HEK293 (cell line): ENCODE data around the gene CASKIN2.

Source experiments
- GFI1B ChIP-seq: fragments of 450-650 bp; formaldehyde crosslinking; IDR thresholded peaks from 2 replicates; pipeline ENCODE4 v1.5.1; 2016; ENCODE audit warnings: missing biosample characterization, missing genetic modification characterization
- KLF1 ChIP-seq: fragments of 450-650 bp; formaldehyde crosslinking; IDR thresholded peaks from 2 replicates; pipeline ENCODE4 v1.5.1; 2016; ENCODE audit warnings: missing biosample characterization, missing genetic modification characterization
- SETDB1 ChIP-seq: IDR thresholded peaks from one replicate; pipeline ENCODE4 v1.6.1; 2017; ENCODE audit warnings: mild to moderate bottlenecking, low read length, moderate library complexity, mixed read lengths; ENCODE audit not compliant: insufficient read length
- ZBTB7A ChIP-seq: fragments of 450-650 bp; formaldehyde crosslinking; IDR thresholded peaks from 2 replicates; pipeline ENCODE4 v1.5.1; 2016; ENCODE audit warnings: low read depth, missing biosample characterization, missing genetic modification characterization
- ZNF292 ChIP-seq: fragments of 450-650 bp; formaldehyde crosslinking; IDR thresholded peaks from 2 replicates; pipeline ENCODE4 v1.5.1; 2016; ENCODE audit warnings: low read depth, missing biosample characterization, missing genetic modification characterization, borderline replicate concordance
- ZNF433 ChIP-seq: fragments of 450-650 bp; formaldehyde crosslinking; IDR thresholded peaks from 2 replicates; pipeline ENCODE4 v1.5.1; 2016; ENCODE audit warnings: missing biosample characterization, missing genetic modification characterization, low read depth
- ZNF830 ChIP-seq: fragments of 450-650 bp; IDR thresholded peaks from 2 replicates; pipeline ENCODE4 v1.5.0; 2018; ENCODE audit warnings: missing biosample characterization, missing genetic modification characterization, low read depth, mild to moderate bottlenecking, moderate library complexity
- ZSCAN30 ChIP-seq: fragments of 450-650 bp; IDR thresholded peaks from 2 replicates; pipeline ENCODE4 v1.5.1; 2018; ENCODE audit warnings: missing biosample characterization, mild to moderate bottlenecking, missing genetic modification characterization, moderate library complexity
- TF ChIP-seq, protein P1 (sequence below): fragments of 450-650 bp; formaldehyde crosslinking; IDR thresholded peaks from 2 replicates; pipeline ENCODE4 v1.5.1; 2016; ENCODE audit warnings: missing biosample characterization, missing genetic modification characterization
- TF ChIP-seq, protein P2 (sequence below): fragments of 450-650 bp; formaldehyde crosslinking; IDR thresholded peaks from 2 replicates; pipeline ENCODE4 v1.5.1; 2016; ENCODE audit warnings: missing biosample characterization, missing genetic modification characterization
- TF ChIP-seq, protein P3 (sequence below): fragments of 450-650 bp; formaldehyde crosslinking; conservative IDR thresholded peaks from 2 replicates; pipeline ENCODE4 v1.5.1; 2016; ENCODE audit warnings: low read depth, missing biosample characterization, missing genetic modification characterization
- TF ChIP-seq, protein P4 (sequence below): fragments of 450-650 bp; formaldehyde crosslinking; IDR thresholded peaks from 2 replicates; pipeline ENCODE4 v1.5.1; 2016; ENCODE audit warnings: missing biosample characterization, missing genetic modification characterization, low read depth
- TF ChIP-seq, protein P5 (sequence below): fragments of 450-650 bp; formaldehyde crosslinking; IDR thresholded peaks from 2 replicates; pipeline ENCODE4 v1.5.1; 2016; ENCODE audit warnings: missing biosample characterization, missing genetic modification characterization, borderline replicate concordance

DNA sequence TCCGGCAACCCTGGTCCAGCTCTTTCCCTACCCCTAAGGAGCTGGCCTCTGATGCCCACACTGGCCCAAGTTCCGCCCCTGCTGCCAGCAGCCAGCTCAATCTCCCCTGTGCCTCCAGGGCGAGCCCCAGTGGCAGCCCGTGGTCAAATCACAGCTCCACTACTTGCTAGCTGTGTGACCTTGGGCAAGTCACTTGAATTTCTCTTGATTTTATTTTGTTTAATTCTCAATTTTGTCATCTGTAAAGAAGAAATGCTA lies 10.3 kb downstream of the CASKIN2 start:
- TF ChIP-seq, protein P1, sequence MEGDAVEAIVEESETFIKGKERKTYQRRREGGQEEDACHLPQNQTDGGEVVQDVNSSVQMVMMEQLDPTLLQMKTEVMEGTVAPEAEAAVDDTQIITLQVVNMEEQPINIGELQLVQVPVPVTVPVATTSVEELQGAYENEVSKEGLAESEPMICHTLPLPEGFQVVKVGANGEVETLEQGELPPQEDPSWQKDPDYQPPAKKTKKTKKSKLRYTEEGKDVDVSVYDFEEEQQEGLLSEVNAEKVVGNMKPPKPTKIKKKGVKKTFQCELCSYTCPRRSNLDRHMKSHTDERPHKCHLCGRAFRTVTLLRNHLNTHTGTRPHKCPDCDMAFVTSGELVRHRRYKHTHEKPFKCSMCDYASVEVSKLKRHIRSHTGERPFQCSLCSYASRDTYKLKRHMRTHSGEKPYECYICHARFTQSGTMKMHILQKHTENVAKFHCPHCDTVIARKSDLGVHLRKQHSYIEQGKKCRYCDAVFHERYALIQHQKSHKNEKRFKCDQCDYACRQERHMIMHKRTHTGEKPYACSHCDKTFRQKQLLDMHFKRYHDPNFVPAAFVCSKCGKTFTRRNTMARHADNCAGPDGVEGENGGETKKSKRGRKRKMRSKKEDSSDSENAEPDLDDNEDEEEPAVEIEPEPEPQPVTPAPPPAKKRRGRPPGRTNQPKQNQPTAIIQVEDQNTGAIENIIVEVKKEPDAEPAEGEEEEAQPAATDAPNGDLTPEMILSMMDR (tag by site-specific recombination): no peak
- TF ChIP-seq ZBTB7A (tag by site-specific recombination): no peak
- TF ChIP-seq, protein P2, sequence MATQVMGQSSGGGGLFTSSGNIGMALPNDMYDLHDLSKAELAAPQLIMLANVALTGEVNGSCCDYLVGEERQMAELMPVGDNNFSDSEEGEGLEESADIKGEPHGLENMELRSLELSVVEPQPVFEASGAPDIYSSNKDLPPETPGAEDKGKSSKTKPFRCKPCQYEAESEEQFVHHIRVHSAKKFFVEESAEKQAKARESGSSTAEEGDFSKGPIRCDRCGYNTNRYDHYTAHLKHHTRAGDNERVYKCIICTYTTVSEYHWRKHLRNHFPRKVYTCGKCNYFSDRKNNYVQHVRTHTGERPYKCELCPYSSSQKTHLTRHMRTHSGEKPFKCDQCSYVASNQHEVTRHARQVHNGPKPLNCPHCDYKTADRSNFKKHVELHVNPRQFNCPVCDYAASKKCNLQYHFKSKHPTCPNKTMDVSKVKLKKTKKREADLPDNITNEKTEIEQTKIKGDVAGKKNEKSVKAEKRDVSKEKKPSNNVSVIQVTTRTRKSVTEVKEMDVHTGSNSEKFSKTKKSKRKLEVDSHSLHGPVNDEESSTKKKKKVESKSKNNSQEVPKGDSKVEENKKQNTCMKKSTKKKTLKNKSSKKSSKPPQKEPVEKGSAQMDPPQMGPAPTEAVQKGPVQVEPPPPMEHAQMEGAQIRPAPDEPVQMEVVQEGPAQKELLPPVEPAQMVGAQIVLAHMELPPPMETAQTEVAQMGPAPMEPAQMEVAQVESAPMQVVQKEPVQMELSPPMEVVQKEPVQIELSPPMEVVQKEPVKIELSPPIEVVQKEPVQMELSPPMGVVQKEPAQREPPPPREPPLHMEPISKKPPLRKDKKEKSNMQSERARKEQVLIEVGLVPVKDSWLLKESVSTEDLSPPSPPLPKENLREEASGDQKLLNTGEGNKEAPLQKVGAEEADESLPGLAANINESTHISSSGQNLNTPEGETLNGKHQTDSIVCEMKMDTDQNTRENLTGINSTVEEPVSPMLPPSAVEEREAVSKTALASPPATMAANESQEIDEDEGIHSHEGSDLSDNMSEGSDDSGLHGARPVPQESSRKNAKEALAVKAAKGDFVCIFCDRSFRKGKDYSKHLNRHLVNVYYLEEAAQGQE (tag by site-specific recombination): no peak
- TF ChIP-seq, protein P3, sequence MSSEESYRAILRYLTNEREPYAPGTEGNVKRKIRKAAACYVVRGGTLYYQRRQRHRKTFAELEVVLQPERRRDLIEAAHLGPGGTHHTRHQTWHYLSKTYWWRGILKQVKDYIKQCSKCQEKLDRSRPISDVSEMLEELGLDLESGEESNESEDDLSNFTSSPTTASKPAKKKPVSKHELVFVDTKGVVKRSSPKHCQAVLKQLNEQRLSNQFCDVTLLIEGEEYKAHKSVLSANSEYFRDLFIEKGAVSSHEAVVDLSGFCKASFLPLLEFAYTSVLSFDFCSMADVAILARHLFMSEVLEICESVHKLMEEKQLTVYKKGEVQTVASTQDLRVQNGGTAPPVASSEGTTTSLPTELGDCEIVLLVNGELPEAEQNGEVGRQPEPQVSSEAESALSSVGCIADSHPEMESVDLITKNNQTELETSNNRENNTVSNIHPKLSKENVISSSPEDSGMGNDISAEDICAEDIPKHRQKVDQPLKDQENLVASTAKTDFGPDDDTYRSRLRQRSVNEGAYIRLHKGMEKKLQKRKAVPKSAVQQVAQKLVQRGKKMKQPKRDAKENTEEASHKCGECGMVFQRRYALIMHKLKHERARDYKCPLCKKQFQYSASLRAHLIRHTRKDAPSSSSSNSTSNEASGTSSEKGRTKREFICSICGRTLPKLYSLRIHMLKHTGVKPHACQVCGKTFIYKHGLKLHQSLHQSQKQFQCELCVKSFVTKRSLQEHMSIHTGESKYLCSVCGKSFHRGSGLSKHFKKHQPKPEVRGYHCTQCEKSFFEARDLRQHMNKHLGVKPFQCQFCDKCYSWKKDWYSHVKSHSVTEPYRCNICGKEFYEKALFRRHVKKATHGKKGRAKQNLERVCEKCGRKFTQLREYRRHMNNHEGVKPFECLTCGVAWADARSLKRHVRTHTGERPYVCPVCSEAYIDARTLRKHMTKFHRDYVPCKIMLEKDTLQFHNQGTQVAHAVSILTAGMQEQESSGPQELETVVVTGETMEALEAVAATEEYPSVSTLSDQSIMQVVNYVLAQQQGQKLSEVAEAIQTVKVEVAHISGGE: no peak
- no peak for TF ChIP-seq GFI1B (tag by site-specific recombination)
- TF ChIP-seq, protein P4, sequence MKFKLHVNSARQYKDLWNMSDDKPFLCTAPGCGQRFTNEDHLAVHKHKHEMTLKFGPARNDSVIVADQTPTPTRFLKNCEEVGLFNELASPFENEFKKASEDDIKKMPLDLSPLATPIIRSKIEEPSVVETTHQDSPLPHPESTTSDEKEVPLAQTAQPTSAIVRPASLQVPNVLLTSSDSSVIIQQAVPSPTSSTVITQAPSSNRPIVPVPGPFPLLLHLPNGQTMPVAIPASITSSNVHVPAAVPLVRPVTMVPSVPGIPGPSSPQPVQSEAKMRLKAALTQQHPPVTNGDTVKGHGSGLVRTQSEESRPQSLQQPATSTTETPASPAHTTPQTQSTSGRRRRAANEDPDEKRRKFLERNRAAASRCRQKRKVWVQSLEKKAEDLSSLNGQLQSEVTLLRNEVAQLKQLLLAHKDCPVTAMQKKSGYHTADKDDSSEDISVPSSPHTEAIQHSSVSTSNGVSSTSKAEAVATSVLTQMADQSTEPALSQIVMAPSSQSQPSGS (tag by site-specific recombination): no peak
- no peak for TF ChIP-seq ZNF292
- TF ChIP-seq KLF1 (tag by site-specific recombination): no peak
- TF ChIP-seq ZNF830 (tag by site-specific recombination): no peak
- TF ChIP-seq, protein P5, sequence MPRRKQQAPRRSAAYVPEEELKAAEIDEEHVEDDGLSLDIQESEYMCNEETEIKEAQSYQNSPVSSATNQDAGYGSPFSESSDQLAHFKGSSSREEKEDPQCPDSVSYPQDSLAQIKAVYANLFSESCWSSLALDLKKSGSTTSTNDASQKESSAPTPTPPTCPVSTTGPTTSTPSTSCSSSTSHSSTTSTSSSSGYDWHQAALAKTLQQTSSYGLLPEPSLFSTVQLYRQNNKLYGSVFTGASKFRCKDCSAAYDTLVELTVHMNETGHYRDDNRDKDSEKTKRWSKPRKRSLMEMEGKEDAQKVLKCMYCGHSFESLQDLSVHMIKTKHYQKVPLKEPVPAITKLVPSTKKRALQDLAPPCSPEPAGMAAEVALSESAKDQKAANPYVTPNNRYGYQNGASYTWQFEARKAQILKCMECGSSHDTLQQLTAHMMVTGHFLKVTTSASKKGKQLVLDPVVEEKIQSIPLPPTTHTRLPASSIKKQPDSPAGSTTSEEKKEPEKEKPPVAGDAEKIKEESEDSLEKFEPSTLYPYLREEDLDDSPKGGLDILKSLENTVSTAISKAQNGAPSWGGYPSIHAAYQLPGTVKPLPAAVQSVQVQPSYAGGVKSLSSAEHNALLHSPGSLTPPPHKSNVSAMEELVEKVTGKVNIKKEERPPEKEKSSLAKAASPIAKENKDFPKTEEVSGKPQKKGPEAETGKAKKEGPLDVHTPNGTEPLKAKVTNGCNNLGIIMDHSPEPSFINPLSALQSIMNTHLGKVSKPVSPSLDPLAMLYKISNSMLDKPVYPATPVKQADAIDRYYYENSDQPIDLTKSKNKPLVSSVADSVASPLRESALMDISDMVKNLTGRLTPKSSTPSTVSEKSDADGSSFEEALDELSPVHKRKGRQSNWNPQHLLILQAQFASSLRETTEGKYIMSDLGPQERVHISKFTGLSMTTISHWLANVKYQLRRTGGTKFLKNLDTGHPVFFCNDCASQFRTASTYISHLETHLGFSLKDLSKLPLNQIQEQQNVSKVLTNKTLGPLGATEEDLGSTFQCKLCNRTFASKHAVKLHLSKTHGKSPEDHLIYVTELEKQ (tag by site-specific recombination): no peak
- TF ChIP-seq ZSCAN30 (tag by site-specific recombination): no peak
- TF ChIP-seq SETDB1: no peak
- TF ChIP-seq ZNF433 (tag by site-specific recombination): no peak
